ENCODE results near the gene PDZD2. TPM values are rescaled to one million over a fixed set of nuclear protein-coding genes. Genes with fewer than 3 reads are reported as not detected.
"Not testable (repeated sequence)": the region's sequence is repeated elsewhere in the genome, so short reads cannot be mapped to it uniquely, and the experiment has no call there.

Gene PDZD2
- total and polyA plus RNA-seq, 4 donors = 2.8 to 18.0 (median 5.3) TPM

DNA sequence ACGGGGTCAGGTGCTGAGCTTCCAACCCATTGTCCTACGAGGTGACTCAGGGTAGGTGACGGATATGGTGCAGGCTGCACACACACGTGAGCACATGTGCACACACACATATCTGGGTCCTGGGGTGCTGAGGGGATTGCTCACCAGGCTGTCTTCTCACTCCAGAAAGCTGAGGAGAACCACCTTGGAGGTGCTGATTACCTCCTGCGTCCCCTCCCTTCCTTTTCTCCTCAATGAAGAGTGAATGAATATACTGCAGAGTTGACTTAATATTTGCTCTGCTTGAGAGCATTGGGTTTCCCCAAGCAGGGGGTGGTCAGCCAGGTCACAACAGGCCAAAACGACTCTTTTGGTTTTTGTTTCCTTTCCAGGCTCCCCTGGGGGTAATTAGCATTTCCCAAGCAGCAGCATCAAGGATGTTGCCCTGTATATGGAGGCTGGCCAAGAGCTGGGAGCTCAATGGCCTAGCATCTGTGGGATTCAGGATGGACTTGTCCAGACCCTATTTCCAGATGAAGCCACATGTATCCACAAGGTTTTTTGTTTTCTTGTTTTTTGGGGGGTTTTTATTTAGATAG, 49.7 kb downstream of the PDZD2 start:
- Histone ChIP-seq H3K4me3 (ENCODE audit: low read length in 2 of 2) (no peak overlapping the region), H3K9me3 (ENCODE audit: control insufficient read depth, low read length) (no peaks in the 10 kb centered on the region), H3K27me3 (ENCODE audit: control insufficient read depth in 1 of 2, insufficient read depth in 2 of 2, low read length in 1 of 2) (no peaks in the 10 kb centered on the region), H3K4me1 (ENCODE audit: control insufficient read depth in 1 of 2, insufficient read depth in 2 of 2, low read length in 2 of 2) (no peaks in the 10 kb centered on the region), H3K27ac (ENCODE audit: low read depth in 1 of 2, low read length in 2 of 2) (no peak overlapping the region), H3K36me3 (ENCODE audit: control insufficient read depth in 1 of 2, insufficient read depth in 2 of 2, low read length in 1 of 2) (no peaks in the 10 kb centered on the region)
- ATAC-seq (ENCODE audit: low FRiP score) = no peak
- 70 to 73% methylated on average over 6 of the region's 6 CpGs for WGBS, 2 donors
- no peak for DNase-seq
- intact Hi-C loops (cut with DNase I) = no loop called here

DNA sequence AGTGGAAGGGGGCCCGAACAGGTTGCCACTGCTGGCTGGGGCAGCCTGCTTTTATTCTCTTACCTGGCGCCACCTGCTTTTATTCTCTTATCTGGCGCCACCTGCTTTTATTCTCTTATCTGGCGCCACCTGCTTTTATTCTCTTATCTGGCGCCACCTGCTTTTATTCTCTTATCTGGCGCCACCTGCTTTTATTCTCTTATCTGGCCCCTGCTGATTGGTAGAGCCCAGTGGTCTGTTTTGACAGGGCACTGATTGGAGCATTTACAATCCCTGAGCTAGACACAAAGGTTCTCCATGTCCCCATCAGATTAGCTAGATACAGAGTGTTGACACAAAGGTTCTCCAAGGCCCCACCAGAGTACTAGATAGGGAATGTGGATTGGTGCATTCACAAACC, 52.5 kb downstream of the PDZD2 start:
- DNase-seq; H3K27ac ChIP-seq (ENCODE audit: low read depth in 1 of 2, low read length in 2 of 2); H3K27me3 ChIP-seq (ENCODE audit: control insufficient read depth in 1 of 2, insufficient read depth in 2 of 2, low read length in 1 of 2); H3K4me3 ChIP-seq (ENCODE audit: low read length in 2 of 2); intact Hi-C loops (cut with DNase I); H3K9me3 ChIP-seq (ENCODE audit: control insufficient read depth, low read length); ATAC-seq (ENCODE audit: low FRiP score); H3K4me1 ChIP-seq (ENCODE audit: control insufficient read depth in 1 of 2, insufficient read depth in 2 of 2, low read length in 2 of 2); H3K36me3 ChIP-seq (ENCODE audit: control insufficient read depth in 1 of 2, insufficient read depth in 2 of 2, low read length in 1 of 2): not testable (repeated sequence)
- WGBS, 2 donors = 96 to 100% methylated on average over 6 of the region's 6 CpGs

DNA sequence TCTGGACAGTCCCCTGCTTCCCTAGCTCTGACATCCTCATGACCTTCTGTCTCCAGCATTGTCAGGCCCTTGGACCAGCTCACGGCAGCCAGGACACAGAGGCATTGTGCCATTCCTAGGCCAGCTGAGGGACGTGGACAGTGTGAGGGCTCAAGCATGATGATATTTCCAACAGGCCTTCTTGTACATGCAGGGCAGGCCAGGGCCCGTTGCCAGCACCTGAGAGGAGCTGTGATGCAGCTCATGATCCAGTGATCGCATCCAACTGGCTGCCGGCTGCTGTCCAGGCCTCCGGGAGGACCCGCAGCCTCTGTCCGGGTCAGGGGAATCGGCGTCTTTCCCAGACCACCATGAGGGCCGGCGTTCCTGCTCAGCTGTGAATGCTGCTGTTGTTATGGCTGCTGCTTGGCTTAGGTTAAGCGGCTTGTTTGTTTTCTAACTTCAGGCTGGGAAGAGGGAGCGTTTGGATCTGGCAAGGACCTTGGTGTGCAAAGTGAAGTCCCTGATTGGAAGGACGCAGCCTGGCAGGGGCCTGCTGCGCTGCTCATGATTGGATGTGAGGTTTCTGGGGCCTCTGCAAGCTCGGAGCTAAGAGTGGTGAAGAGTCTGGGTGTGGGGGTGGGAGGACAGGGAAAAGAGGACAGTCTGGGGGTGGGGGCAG, 53.8 kb downstream of the PDZD2 start:
- intact Hi-C loops (cut with DNase I) = no loop called here
- DNase-seq (no peak), ATAC-seq (ENCODE audit: low FRiP score) (no peak)
- no peak overlapping the region for H3K4me3 ChIP-seq (ENCODE audit: low read length in 2 of 2)
- no peaks in the 10 kb centered on the region for H3K9me3 ChIP-seq (ENCODE audit: control insufficient read depth, low read length)
- H3K4me1 ChIP-seq (ENCODE audit: control insufficient read depth in 1 of 2, insufficient read depth in 2 of 2, low read length in 2 of 2) = no peaks in the 10 kb centered on the region
- H3K27ac ChIP-seq (ENCODE audit: low read depth in 1 of 2, low read length in 2 of 2) = no peak overlapping the region
- WGBS, 2 donors = 84 to 87% methylated on average over 17 of the region's 17 CpGs
- no peaks in the 10 kb centered on the region for H3K27me3 ChIP-seq (ENCODE audit: control insufficient read depth in 1 of 2, insufficient read depth in 2 of 2, low read length in 1 of 2)
- H3K36me3 ChIP-seq (ENCODE audit: control insufficient read depth in 1 of 2, insufficient read depth in 2 of 2, low read length in 1 of 2) = no peaks in the 10 kb centered on the region

DNA sequence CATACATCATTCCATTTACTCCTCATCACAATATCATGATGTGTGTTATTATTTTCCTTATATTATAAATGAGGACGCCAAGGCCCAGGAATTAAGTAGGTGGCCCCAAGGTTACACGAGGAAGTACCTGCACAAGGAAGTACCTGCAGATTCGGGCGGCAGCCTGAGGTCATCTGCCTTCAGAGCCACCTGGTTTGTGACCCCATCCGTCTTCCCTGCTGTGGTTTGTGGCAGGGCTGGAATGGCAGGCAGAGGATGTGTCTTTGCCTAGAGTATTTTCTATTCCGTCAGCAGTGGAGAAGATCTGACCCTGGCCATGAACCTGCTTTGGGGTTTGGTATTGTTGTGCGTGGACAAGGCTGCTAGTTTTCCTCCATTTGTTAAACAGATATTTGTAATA, 59.7 kb downstream of the PDZD2 start:
- H3K4me1 ChIP-seq (ENCODE audit: control insufficient read depth in 1 of 2, insufficient read depth in 2 of 2, low read length in 2 of 2) = no peaks in the 10 kb centered on the region
- H3K36me3 ChIP-seq (ENCODE audit: control insufficient read depth in 1 of 2, insufficient read depth in 2 of 2, low read length in 1 of 2) = no peaks in the 10 kb centered on the region
- no peak for DNase-seq
- intact Hi-C loops (cut with DNase I) = no loop called here
- H3K4me3 ChIP-seq (ENCODE audit: low read length in 2 of 2) = no peak overlapping the region
- H3K9me3 ChIP-seq (ENCODE audit: control insufficient read depth, low read length) = no peaks in the 10 kb centered on the region
- 78 to 84% methylated on average over 7 of the region's 7 CpGs for WGBS, 2 donors
- no peaks in the 10 kb centered on the region for H3K27me3 ChIP-seq (ENCODE audit: control insufficient read depth in 1 of 2, insufficient read depth in 2 of 2, low read length in 1 of 2)
- no peak for ATAC-seq (ENCODE audit: low FRiP score)
- H3K27ac ChIP-seq (ENCODE audit: low read depth in 1 of 2, low read length in 2 of 2) = no peak overlapping the region

DNA sequence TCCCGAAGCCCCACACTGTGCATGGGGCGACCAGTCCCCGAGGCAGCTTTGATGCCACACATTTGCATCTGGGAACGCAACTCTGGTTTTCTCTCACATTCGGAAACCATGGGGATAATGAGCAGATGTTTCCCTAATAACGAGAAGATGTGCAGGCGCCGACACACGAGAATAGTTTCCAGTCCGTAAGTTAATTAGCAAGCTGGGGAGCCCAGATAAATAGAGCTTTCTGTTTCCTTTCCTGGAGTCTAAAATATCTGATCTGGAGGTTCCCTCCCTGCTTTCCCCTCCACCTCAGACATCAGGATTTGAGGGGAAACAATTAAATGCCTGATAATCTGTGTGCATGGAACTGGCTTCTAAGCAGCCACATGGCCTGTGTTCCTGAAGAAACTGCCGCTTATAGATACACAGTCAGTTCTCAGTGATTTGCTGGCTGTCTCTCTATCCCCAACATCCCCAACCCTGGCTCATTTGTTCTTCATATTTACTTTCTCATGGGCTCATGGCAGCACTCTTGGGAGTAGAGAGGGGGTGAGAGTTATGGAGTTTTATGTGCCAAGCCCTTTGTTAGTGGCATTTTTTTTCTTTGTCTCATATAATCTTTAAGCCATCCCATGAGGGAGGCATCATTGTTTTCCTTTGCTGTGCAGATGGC, 62.8 kb downstream of the PDZD2 start:
- Histone ChIP-seq H3K4me1 (ENCODE audit: control insufficient read depth in 1 of 2, insufficient read depth in 2 of 2, low read length in 2 of 2) (no peaks in the 10 kb centered on the region), H3K27ac (ENCODE audit: low read depth in 1 of 2, low read length in 2 of 2) (no peak overlapping the region), H3K36me3 (ENCODE audit: control insufficient read depth in 1 of 2, insufficient read depth in 2 of 2, low read length in 1 of 2) (no peaks in the 10 kb centered on the region), H3K4me3 (ENCODE audit: low read length in 2 of 2) (no peak overlapping the region), H3K27me3 (ENCODE audit: control insufficient read depth in 1 of 2, insufficient read depth in 2 of 2, low read length in 1 of 2) (no peaks in the 10 kb centered on the region), H3K9me3 (ENCODE audit: control insufficient read depth, low read length) (no peaks in the 10 kb centered on the region)
- intact Hi-C loops (cut with DNase I) = no loop called here
- 80 to 81% methylated on average over 11 of the region's 11 CpGs for WGBS, 2 donors
- DNase-seq = no peak
- ATAC-seq (ENCODE audit: low FRiP score) = no peak

DNA sequence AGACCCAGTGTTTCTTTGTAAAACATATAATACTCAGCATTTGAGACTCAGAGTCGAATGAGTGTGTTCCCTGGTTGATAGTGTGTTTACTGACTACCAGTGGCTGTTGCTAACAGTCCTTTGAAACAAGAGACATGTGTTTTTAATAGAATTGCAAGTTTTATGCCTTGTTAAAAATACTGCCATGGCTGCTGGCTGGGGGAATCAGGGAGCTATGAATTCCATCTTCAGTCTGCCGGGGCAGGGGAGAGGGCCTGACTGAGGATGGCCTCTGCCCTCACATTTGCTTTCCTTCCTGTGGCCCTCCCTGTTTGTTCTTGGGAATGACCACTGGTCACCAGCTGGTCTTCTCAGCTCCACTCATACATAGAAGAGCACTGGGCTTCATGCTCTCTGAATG, 63.8 kb downstream of the PDZD2 start:
- H3K27me3 ChIP-seq (ENCODE audit: control insufficient read depth in 1 of 2, insufficient read depth in 2 of 2, low read length in 1 of 2) = no peaks in the 10 kb centered on the region
- intact Hi-C loops (cut with DNase I) = no loop called here
- H3K4me3 ChIP-seq (ENCODE audit: low read length in 2 of 2) = no peak overlapping the region
- DNase-seq (no peak), ATAC-seq (ENCODE audit: low FRiP score) (no peak)
- H3K9me3 ChIP-seq (ENCODE audit: control insufficient read depth, low read length) = no peaks in the 10 kb centered on the region
- WGBS, 2 donors = 69 to 76% methylated on average over 2 of the region's 2 CpGs
- H3K4me1 ChIP-seq (ENCODE audit: control insufficient read depth in 1 of 2, insufficient read depth in 2 of 2, low read length in 2 of 2) = no peaks in the 10 kb centered on the region
- H3K27ac ChIP-seq (ENCODE audit: low read depth in 1 of 2, low read length in 2 of 2) = no peak overlapping the region
- no peaks in the 10 kb centered on the region for H3K36me3 ChIP-seq (ENCODE audit: control insufficient read depth in 1 of 2, insufficient read depth in 2 of 2, low read length in 1 of 2)

DNA sequence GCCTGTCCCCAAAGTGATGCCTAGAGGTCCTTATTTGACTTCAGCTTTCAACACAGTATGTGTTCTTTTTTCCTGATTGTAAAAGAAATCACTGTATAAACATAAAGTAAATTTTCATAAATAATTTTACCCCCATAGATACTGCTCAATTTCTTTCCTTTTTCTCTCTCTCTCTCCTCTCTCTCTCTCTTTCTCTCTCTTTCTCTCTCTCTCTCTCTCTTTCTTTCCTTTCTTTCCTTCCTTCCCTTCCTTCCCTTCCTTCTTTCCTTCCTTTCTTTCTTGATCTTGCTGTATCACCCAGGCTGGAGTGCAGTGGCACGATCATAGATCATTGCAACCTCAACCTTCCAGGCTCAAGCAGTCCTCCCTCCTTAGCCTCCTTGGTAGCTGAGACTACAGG, 64.8 kb downstream of the PDZD2 start:
- DNase-seq (no peak), ATAC-seq (ENCODE audit: low FRiP score) (no peak)
- H3K9me3 ChIP-seq (ENCODE audit: control insufficient read depth, low read length) = no peaks in the 10 kb centered on the region
- no peak overlapping the region for H3K27ac ChIP-seq (ENCODE audit: low read depth in 1 of 2, low read length in 2 of 2)
- 91 to 97% methylated on average over 1 of the region's 1 CpG for WGBS, 2 donors
- H3K27me3 ChIP-seq (ENCODE audit: control insufficient read depth in 1 of 2, insufficient read depth in 2 of 2, low read length in 1 of 2) = no peaks in the 10 kb centered on the region
- H3K4me1 ChIP-seq (ENCODE audit: control insufficient read depth in 1 of 2, insufficient read depth in 2 of 2, low read length in 2 of 2) = no peaks in the 10 kb centered on the region
- no peak overlapping the region for H3K4me3 ChIP-seq (ENCODE audit: low read length in 2 of 2)
- no peaks in the 10 kb centered on the region for H3K36me3 ChIP-seq (ENCODE audit: control insufficient read depth in 1 of 2, insufficient read depth in 2 of 2, low read length in 1 of 2)
- intact Hi-C loops (cut with DNase I) = no loop called here

DNA sequence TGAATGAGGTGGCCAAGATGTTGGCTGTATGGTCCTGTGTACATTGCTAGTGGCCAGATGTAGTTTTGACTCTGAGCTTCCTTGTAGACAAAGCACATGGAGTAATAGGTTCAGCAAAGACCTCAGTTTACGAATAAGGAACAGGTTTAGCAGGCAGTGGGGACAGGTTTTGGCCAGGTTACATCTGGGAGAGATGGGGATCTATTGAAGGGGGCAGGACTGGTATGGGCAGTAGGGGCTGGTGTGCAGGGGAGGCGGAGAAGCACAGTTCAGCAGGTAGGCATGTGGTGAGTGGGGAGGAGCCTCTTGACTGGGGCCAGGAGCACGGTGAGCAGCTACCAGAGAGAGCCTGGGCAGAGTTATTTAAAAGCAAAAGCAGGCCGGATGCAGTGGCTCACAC, 67.3 kb downstream of the PDZD2 start:
- H3K4me3 ChIP-seq (ENCODE audit: low read length in 2 of 2) = no peak overlapping the region
- 72 to 93% methylated on average over 4 of the region's 4 CpGs for WGBS, 2 donors
- ATAC-seq (ENCODE audit: low FRiP score) (no peak), DNase-seq (no peak)
- H3K27me3 ChIP-seq (ENCODE audit: control insufficient read depth in 1 of 2, insufficient read depth in 2 of 2, low read length in 1 of 2) = no peaks in the 10 kb centered on the region
- no peaks in the 10 kb centered on the region for H3K9me3 ChIP-seq (ENCODE audit: control insufficient read depth, low read length)
- intact Hi-C loops (cut with DNase I) = no loop called here
- H3K36me3 ChIP-seq (ENCODE audit: control insufficient read depth in 1 of 2, insufficient read depth in 2 of 2, low read length in 1 of 2) = no peaks in the 10 kb centered on the region
- H3K4me1 ChIP-seq (ENCODE audit: control insufficient read depth in 1 of 2, insufficient read depth in 2 of 2, low read length in 2 of 2) = no peaks in the 10 kb centered on the region
- no peak overlapping the region for H3K27ac ChIP-seq (ENCODE audit: low read depth in 1 of 2, low read length in 2 of 2)

DNA sequence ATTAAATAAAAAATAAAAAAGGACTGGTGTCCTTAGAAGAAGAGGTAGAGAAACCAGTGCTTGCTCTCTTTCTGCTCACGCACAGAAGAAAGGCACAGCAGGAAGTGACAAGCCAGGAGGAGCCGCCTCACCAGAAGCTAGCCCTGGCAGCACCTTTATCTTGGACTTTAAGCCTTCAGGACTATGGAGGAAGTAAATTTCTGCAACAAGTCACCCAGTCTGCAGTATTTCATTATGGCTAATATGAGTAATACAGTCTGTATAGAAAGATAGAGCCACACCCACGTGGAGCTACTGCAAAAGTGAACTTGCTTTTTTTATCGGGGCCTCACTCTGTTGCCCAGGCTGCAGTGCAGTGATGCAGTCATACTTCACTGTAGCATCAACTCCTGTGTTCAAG, 68.4 kb downstream of the PDZD2 start:
- Histone ChIP-seq H3K4me1 (ENCODE audit: control insufficient read depth in 1 of 2, insufficient read depth in 2 of 2, low read length in 2 of 2) (no peaks in the 10 kb centered on the region), H3K27me3 (ENCODE audit: control insufficient read depth in 1 of 2, insufficient read depth in 2 of 2, low read length in 1 of 2) (no peaks in the 10 kb centered on the region), H3K27ac (ENCODE audit: low read depth in 1 of 2, low read length in 2 of 2) (no peak overlapping the region), H3K9me3 (ENCODE audit: control insufficient read depth, low read length) (no peaks in the 10 kb centered on the region), H3K4me3 (ENCODE audit: low read length in 2 of 2) (no peak overlapping the region), H3K36me3 (ENCODE audit: control insufficient read depth in 1 of 2, insufficient read depth in 2 of 2, low read length in 1 of 2) (no peaks in the 10 kb centered on the region)
- no peak for ATAC-seq (ENCODE audit: low FRiP score)
- WGBS, 2 donors = 84 to 91% methylated on average over 4 of the region's 4 CpGs
- DNase-seq = no peak
- intact Hi-C loops (cut with DNase I) = no loop called here

Measured in aorta (tissue), 5 donors.